Bronchial epithelial cell (primary cell): Measurements from ENCODE around the gene ASAP3. TPM values are rescaled to one million over a fixed set of nuclear protein-coding genes. Genes with fewer than 3 reads are reported as not detected.

ENCODE experiments used
- DNase-seq: peaks from one replicate; pipeline ENCODE4 v3.0.0-alpha.2; 2010; ENCODE audit warnings: low read depth
- FAIRE-seq: peaks from 2 replicates; lab custom pipeline; 2011; peaks lifted over from hg19 to GRCh38; lab: Jason Lieb, UNC
- H3K27me3 ChIP-seq: 2 replicates; pipeline ENCODE4 v1.5.1; 2011; ENCODE audit warnings: low read length; ENCODE audit not compliant: control insufficient read depth, insufficient read depth
- H3K36me3 ChIP-seq: 2 replicates; pipeline ENCODE4 v1.5.1; 2011; ENCODE audit warnings: low read length; ENCODE audit not compliant: control insufficient read depth, insufficient read depth
- H3K4me3 ChIP-seq: 2 replicates; pipeline ENCODE4 v1.5.1; 2011; ENCODE audit warnings: mild to moderate bottlenecking, low read depth, low read length, control low read depth
- CTCF ChIP-seq: IDR thresholded peaks from 2 replicates; pipeline ENCODE4 v1.5.1; 2011; ENCODE audit warnings: mild to moderate bottlenecking, moderate library complexity, low read length, control low read depth, inconsistent platforms; ENCODE audit not compliant: insufficient read depth, severe bottlenecking
- total RNA-seq: library from RNA; depleted of rRNA; stranded (reverse); fragments of >200 nt; gene quantifications from 2 replicates; pipeline ENCODE4 v1.2.1, GENCODE V29; 2014

Gene ASAP3
- total RNA-seq, 1 donor from 2014 or later, result 1.8 TPM

- no peaks in the 10 kb centered on the region for H3K36me3 ChIP-seq
- DNase-seq (no peak), FAIRE-seq (no peak)
- no peak for TF ChIP-seq CTCF
- H3K27me3 ChIP-seq, result no peaks in the 10 kb centered on the region
- H3K4me3 ChIP-seq, result no peak overlapping the region
Measured at GRCh38 chr1:23461050-23461449, 22.9 kb downstream of the ASAP3 start.

DNA sequence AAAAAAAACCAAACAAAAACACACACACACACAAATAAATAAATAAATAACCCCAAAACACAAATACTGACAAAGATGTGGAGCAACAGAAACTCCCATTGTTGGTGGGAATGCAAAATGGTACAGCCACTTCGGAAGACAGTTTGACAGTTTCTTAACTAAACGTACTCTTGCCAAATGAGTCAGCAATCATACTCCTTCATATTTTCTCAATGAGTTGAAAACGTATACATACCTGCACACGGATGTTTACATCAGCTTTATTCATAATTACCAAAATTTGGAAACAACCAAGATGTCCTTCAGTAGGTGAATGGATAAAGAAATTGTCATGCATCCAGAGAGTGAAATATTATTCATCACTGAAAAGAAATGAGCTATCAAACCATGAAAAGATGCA is 23.5 kb downstream of the ASAP3 start:
- Histone ChIP-seq H3K36me3 (no peaks in the 10 kb centered on the region), H3K27me3 (no peaks in the 10 kb centered on the region), H3K4me3 (no peak overlapping the region)
- DNase-seq (peak; percentile 84), FAIRE-seq (no peak)
- no peak for TF ChIP-seq CTCF

DNA sequence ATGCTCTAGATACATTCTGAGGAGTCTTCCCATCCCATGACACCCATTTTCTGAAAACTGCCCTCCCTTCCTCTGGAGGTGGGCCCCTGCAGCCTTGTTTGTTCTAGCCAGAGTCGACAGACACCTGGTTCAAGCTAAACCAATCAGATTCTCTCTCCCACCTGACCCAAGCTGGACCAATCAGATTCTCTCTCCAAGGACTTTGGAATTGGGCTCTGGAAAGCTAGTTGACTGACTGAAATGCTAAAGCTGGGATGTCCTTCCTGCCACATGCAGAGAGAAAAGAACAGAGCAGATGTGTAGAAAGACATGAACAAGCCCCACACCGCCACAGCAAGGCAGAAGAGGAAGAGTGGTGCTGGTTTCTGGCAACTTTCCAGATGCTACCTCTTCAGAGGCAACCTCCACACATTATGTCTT is 24.6 kb downstream of the ASAP3 start:
- no peak for FAIRE-seq

GRCh38 chr1:23456226-23456625 is 27.8 kb downstream of the ASAP3 start:
- FAIRE-seq (no peak), DNase-seq (peak; percentile 83)
- H3K27me3 ChIP-seq, result peaks cover 2% of the 10 kb centered on the region
- no peak for TF ChIP-seq CTCF
- H3K4me3 ChIP-seq, result no peak overlapping the region
- no peaks in the 10 kb centered on the region for H3K36me3 ChIP-seq

More for the DNA sequence above, 24.6 kb downstream of the ASAP3 start:
- H3K4me3 ChIP-seq, result no peak overlapping the region
- DNase-seq, result no peak
- TF ChIP-seq CTCF, result no peak
- peaks cover 2% of the 10 kb centered on the region for H3K27me3 ChIP-seq
- no peaks in the 10 kb centered on the region for H3K36me3 ChIP-seq

- Histone ChIP-seq H3K27me3 (peaks cover 2% of the 10 kb centered on the region), H3K36me3 (no peaks in the 10 kb centered on the region), H3K4me3 (no peak overlapping the region)
- TF ChIP-seq CTCF, result no peak
- FAIRE-seq (no peak), DNase-seq (no peak)
Measured at GRCh38 chr1:23453455-23454000, 30.5 kb downstream of the ASAP3 start.

DNA sequence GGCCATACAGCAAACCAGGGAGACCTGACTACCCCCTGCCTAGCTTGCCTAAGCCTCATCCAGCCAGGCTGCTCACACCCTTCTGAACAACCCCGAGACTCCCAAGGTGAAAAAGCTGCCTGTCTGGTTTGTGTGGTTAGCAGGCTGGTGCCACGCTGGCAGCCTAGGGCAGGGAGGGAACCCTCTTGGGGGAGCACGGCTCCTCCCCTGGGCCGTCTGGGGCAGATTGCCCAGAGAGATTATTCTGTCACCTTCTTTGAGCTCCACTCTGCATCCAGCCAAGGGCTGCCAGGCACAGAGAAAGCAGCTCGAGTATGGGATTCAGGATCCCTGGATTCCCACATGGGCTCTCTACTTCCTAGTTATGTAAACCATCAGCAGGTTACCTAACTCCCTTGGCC is 32.0 kb downstream of the ASAP3 start:
- FAIRE-seq, result peak; percentile 97
- TF ChIP-seq CTCF, result no peak
- peak; percentile 87 for DNase-seq
- Histone ChIP-seq H3K36me3 (no peaks in the 10 kb centered on the region), H3K4me3 (no peak overlapping the region), H3K27me3 (peaks cover 2% of the 10 kb centered on the region)
